DMS 273 (cell line): ENCODE data around the gene NDUFC1.

Experiments
- DNase-seq: peaks from one replicate; lab custom pipeline; 2025; ENCODE audit not compliant: unreplicated experiment; lab: John Stamatoyannopoulos, UW

The NDUFC1 gene

GRCh38 chr4:139253046-139253445 is 49.2 kb downstream of the NDUFC1 start:
- DNase-seq = no peak

- DNase-seq = no peak
Observed at GRCh38 chr4:139247700-139248238, 54.5 kb downstream of the NDUFC1 start.

DNA sequence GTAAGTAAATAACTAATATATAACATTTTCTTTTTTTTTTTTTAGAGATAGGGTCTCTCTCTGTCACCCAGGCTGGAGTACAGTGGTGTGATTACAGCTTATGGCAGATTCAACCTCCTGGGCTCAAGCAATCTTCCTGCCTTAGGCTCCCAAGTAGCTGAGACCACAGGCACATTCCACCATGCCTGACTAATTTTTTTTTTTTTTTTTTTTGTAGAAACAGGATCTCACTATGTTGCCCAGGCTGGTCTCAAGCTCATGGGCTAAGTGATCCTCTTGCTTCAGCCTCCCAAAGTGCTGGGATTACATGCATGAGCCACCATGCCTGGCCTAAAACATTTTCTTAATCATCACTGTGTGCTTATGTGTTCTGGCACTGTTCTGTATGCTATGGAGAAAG is 55.0 kb downstream of the NDUFC1 start:
- DNase-seq = no peak

DNA sequence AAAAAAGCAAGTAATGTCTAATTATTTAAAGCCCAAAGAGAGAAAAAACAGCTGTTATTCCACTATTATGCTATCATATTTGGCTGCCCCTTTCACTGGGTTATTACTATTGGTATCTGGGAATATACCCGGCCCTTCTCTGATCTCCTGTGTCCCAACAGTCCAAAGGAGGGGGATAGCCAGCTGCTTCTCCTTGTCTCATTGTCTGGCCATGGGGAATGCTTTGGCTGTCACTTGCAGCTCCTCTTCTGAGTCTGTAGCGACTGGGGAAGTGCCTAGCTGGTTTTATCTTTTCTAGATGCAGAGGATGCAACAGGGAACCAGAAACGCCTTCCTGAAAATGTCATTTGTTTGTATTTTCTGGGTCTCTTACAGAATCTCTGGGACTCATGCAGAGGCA is 56.1 kb downstream of the NDUFC1 start:
- DNase-seq = no peak

DNA sequence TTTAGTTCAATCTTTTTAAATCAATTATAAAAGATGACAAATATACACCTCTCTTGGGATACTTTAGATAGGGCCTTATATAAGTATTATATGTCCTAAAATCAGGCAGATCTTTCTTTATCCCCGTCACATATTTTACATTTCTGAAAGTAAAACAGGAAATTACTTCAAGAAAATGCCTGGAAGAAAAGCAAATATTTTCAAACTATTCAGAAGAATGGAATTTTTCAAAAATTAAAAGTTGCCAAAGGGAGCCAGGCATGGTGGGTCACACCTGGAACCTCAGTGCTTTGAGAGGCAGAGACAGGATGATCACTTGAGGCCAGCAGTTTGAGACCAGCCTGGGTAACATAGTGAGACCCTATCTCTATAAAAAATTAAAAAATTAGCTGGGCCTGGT is 56.7 kb downstream of the NDUFC1 start:
- no peak for DNase-seq

DNA sequence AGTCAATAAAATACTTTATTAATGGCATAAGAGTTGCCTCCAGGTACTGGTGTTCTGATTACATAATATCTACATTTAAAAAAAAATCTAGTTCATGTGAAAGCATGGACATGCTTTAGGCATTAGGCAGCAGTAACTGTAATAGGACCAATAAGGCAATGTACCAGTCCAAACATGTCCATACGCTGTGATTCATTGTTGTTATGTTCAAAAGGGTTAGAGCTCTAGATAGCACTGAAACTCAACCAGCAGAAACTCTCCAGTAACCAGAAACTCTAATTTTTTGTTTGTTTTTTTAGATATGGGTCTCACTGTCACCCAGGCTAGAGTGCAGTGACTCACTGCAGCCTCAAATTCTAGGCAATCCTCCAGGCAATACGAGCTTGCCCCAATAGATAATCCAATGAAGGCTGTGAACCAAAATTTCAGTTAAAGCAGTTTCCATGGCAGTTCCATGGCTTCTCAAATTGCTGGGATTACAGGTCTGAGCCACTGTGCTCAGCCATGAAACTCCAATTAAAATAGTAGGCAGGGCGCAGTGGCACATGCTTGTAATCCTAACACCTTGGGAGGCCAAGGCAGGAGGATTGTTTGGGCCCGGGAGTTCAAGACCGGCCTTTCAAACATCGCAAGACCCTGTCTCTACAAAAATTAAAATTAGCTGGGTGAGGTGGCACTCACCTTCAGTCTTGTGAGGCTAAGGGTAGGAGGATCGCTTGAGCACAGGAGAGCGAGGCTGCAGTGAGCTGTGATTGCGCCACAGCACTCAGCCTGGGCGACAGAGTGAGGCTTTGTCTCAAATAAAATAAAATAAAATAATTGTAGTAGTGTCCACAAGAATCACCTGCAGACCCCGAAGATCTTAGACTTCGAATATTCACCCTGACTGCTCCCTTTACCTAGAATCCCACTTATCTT is 58.6 kb downstream of the NDUFC1 start:
- peak; percentile 36 for DNase-seq

- DNase-seq = no peak
Observed at GRCh38 chr4:139242511-139243051, 59.7 kb downstream of the NDUFC1 start.

DNA sequence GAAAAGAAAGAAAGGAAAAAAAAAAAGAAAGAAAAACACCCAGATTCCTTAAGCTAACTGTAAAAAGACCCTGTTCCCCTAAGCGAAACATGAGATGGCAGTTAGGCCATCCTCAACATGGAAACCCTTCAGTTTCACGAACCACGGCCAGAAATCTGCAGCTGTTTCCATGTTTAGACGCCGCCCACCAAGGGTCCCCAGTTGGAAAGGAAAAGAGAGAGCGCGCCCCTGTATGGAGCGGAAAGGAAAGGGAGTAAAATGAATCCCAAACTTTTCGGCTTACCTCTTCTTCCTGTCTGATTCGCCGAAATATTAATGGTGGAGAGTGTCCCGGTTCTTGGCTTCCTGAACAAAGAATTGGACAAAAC is 60.5 kb downstream of the NDUFC1 start:
- no peak for DNase-seq

- DNase-seq = no peak
Observed at GRCh38 chr4:139241086-139241783, 61.0 kb downstream of the NDUFC1 start.
